BLaER1 (cell line): ENCODE measurements around the gene PHACTR3.

Source experiments
- H3K27ac ChIP-seq: shearing (Covaris generic); formaldehyde crosslinking; 2 replicates; pipeline ENCODE4 v1.8.1; 2022
- H3K27me3 ChIP-seq: shearing (Covaris generic); formaldehyde crosslinking; 2 replicates; pipeline ENCODE4 v1.8.1; 2022
- H3K36me3 ChIP-seq: shearing (Covaris generic); formaldehyde crosslinking; 2 replicates; pipeline ENCODE4 v1.8.1; 2022
- H3K4me1 ChIP-seq: shearing (Covaris generic); formaldehyde crosslinking; 2 replicates; pipeline ENCODE4 v1.8.1; 2022
- H3K4me2 ChIP-seq: shearing (Covaris generic); formaldehyde crosslinking; 2 replicates; pipeline ENCODE4 v1.8.1; 2022
- H3K4me3 ChIP-seq: shearing (Covaris generic); formaldehyde crosslinking; 2 replicates; pipeline ENCODE4 v1.8.1; 2022
- H3K9ac ChIP-seq: shearing (Covaris generic); formaldehyde crosslinking; 2 replicates; pipeline ENCODE4 v1.8.1; 2022
- H3K9me3 ChIP-seq: shearing (Covaris generic); formaldehyde crosslinking; 2 replicates; pipeline ENCODE4 v1.8.1; 2022
- H4K20me1 ChIP-seq: shearing (Covaris generic); formaldehyde crosslinking; 2 replicates; pipeline ENCODE4 v1.8.1; 2022
- Cebpa-rat ChIP-seq: shearing (Covaris generic); IDR thresholded peaks from 2 replicates; pipeline ENCODE4 v1.8.1; 2022

The PHACTR3 gene

GRCh38 chr20:59764037-59764436, 159.7 kb downstream of the PHACTR3 start:
- H3K9ac ChIP-seq, result no peak overlapping the region

GRCh38 chr20:59765599-59766177, 161.3 kb downstream of the PHACTR3 start:
- Histone ChIP-seq H3K9me3 (no peaks in the 10 kb centered on the region), H3K4me1 (peaks cover 89% of the 10 kb centered on the region), H3K27ac (no peak overlapping the region), H3K4me3 (no peak overlapping the region), H4K20me1 (peaks cover 100% of the 10 kb centered on the region), H3K36me3 (peaks cover 100% of the 10 kb centered on the region), H3K27me3 (no peaks in the 10 kb centered on the region), H3K4me2 (peak overlapping the region; percentile 26; the same call in 1 of the 2 replicates), H3K9ac (no peak overlapping the region)
- TF ChIP-seq Cebpa-rat, result no peak

More at GRCh38 chr20:59764037-59764436, 159.7 kb downstream of the PHACTR3 start:
- Histone ChIP-seq H3K4me3 (no peak overlapping the region), H3K9me3 (no peaks in the 10 kb centered on the region), H3K4me2 (no peak overlapping the region), H3K4me1 (peaks cover 87% of the 10 kb centered on the region), H3K27me3 (no peaks in the 10 kb centered on the region), H3K36me3 (peaks cover 100% of the 10 kb centered on the region), H4K20me1 (peaks cover 100% of the 10 kb centered on the region), H3K27ac (no peak overlapping the region)
- TF ChIP-seq Cebpa-rat, result no peak

GRCh38 chr20:59767656-59768055, 163.3 kb downstream of the PHACTR3 start:
- Histone ChIP-seq H3K27me3 (no peaks in the 10 kb centered on the region), H3K4me2 (peak overlapping the region; percentile 47), H3K9me3 (no peaks in the 10 kb centered on the region), H4K20me1 (peaks cover 100% of the 10 kb centered on the region), H3K27ac (no peak overlapping the region), H3K36me3 (peaks cover 100% of the 10 kb centered on the region), H3K9ac (no peak overlapping the region), H3K4me1 (peaks cover 93% of the 10 kb centered on the region), H3K4me3 (no peak overlapping the region)
- TF ChIP-seq Cebpa-rat, result no peak

GRCh38 chr20:59770270-59770669, 165.9 kb downstream of the PHACTR3 start:
- H3K4me2 ChIP-seq, result peak overlapping the region; percentile 47
- H4K20me1 ChIP-seq, result peaks cover 100% of the 10 kb centered on the region
- no peak overlapping the region for H3K9ac ChIP-seq
- H3K27ac ChIP-seq, result no peak overlapping the region
- H3K9me3 ChIP-seq, result no peaks in the 10 kb centered on the region
- TF ChIP-seq Cebpa-rat, result no peak
- peaks cover 92% of the 10 kb centered on the region for H3K4me1 ChIP-seq
- H3K4me3 ChIP-seq, result no peak overlapping the region
- H3K36me3 ChIP-seq, result peaks cover 100% of the 10 kb centered on the region
- H3K27me3 ChIP-seq, result no peaks in the 10 kb centered on the region

- H3K4me3 ChIP-seq, result no peak overlapping the region
- peaks cover 100% of the 10 kb centered on the region for H3K36me3 ChIP-seq
- no peak overlapping the region for H3K27ac ChIP-seq
- no peaks in the 10 kb centered on the region for H3K27me3 ChIP-seq
- H3K9me3 ChIP-seq, result no peaks in the 10 kb centered on the region
- TF ChIP-seq Cebpa-rat, result no peak
- H3K4me1 ChIP-seq, result peaks cover 92% of the 10 kb centered on the region
- peak overlapping the region; percentile 47 for H3K4me2 ChIP-seq
- H3K9ac ChIP-seq, result no peak overlapping the region
- peaks cover 100% of the 10 kb centered on the region for H4K20me1 ChIP-seq
Observed at GRCh38 chr20:59770851-59771250, 166.5 kb downstream of the PHACTR3 start.

- H3K27me3 ChIP-seq, result no peaks in the 10 kb centered on the region
- H3K9me3 ChIP-seq, result no peaks in the 10 kb centered on the region
- H3K36me3 ChIP-seq, result peaks cover 100% of the 10 kb centered on the region
- H3K4me2 ChIP-seq, result peak overlapping the region; percentile 47
- TF ChIP-seq Cebpa-rat, result no peak
- H3K9ac ChIP-seq, result no peak overlapping the region
- H3K27ac ChIP-seq, result 0 out of 2 replicates have a peak overlapping the region, but pooled peaks have one; percentile 9
- peaks cover 92% of the 10 kb centered on the region for H3K4me1 ChIP-seq
- no peak overlapping the region for H3K4me3 ChIP-seq
- H4K20me1 ChIP-seq, result peaks cover 100% of the 10 kb centered on the region
Observed at GRCh38 chr20:59771506-59772372, 167.4 kb downstream of the PHACTR3 start.

- Histone ChIP-seq H3K27me3 (no peaks in the 10 kb centered on the region), H3K27ac (no peak overlapping the region; the same call in 1 of the 2 replicates)
- no peak for TF ChIP-seq Cebpa-rat
Observed at GRCh38 chr20:59772373-59772705, 168.0 kb downstream of the PHACTR3 start.

GRCh38 chr20:59772931-59773913, 168.9 kb downstream of the PHACTR3 start:
- peaks cover 100% of the 10 kb centered on the region for H3K36me3 ChIP-seq
- no peak overlapping the region for H3K9ac ChIP-seq
- H3K27ac ChIP-seq, result no peak overlapping the region; the same call in 1 of the 2 replicates
- H3K9me3 ChIP-seq, result no peaks in the 10 kb centered on the region
- no peak overlapping the region for H3K4me2 ChIP-seq
- H3K4me1 ChIP-seq, result peaks cover 92% of the 10 kb centered on the region
- H3K27me3 ChIP-seq, result no peaks in the 10 kb centered on the region
- no peak for TF ChIP-seq Cebpa-rat
- no peak overlapping the region for H3K4me3 ChIP-seq
- H4K20me1 ChIP-seq, result peaks cover 100% of the 10 kb centered on the region

More at GRCh38 chr20:59772373-59772705, 168.0 kb downstream of the PHACTR3 start:
- H3K36me3 ChIP-seq, result peaks cover 100% of the 10 kb centered on the region
- H3K4me3 ChIP-seq, result no peak overlapping the region
- H3K4me1 ChIP-seq, result peaks cover 92% of the 10 kb centered on the region
- no peak overlapping the region for H3K9ac ChIP-seq
- H3K4me2 ChIP-seq, result peak overlapping the region; percentile 47; the same call in 1 of the 2 replicates
- no peaks in the 10 kb centered on the region for H3K9me3 ChIP-seq
- H4K20me1 ChIP-seq, result peaks cover 100% of the 10 kb centered on the region

GRCh38 chr20:59774204-59774641, 169.9 kb downstream of the PHACTR3 start:
- Histone ChIP-seq H3K36me3 (peaks cover 100% of the 10 kb centered on the region), H3K4me3 (no peak overlapping the region), H4K20me1 (peaks cover 100% of the 10 kb centered on the region), H3K9me3 (no peaks in the 10 kb centered on the region), H3K27me3 (no peaks in the 10 kb centered on the region), H3K9ac (no peak overlapping the region), H3K4me2 (no peak overlapping the region), H3K27ac (no peak overlapping the region), H3K4me1 (peaks cover 86% of the 10 kb centered on the region)
- no peak for TF ChIP-seq Cebpa-rat
